Panc1 (cell line): Measurements from ENCODE around the gene MACO1.
"Not testable (repeated sequence)": the region's sequence is repeated elsewhere in the genome, so short reads cannot be mapped to it uniquely, and the experiment has no call there.

ENCODE experiments used
- CTCF ChIP-seq: fragments of 450-650 bp; IDR thresholded peaks from 2 replicates; pipeline ENCODE4 v1.5.1; 2017; ENCODE audit warnings: mild to moderate bottlenecking
- POLR2AphosphoS5 ChIP-seq: IDR thresholded peaks from 2 replicates; pipeline ENCODE4 v1.6.1; 2012; ENCODE audit warnings: mild to moderate bottlenecking, low read depth, low read length, moderate library complexity
- SIN3A ChIP-seq: IDR thresholded peaks from 2 replicates; pipeline ENCODE4 v1.6.1; 2012; ENCODE audit warnings: low read depth, mild to moderate bottlenecking, low read length, moderate library complexity, borderline replicate concordance; ENCODE audit not compliant: insufficient read depth

- TF ChIP-seq CTCF, POLR2AphosphoS5, SIN3A: not testable (repeated sequence)
These were observed 48.2 kb upstream of the MACO1 start for GRCh38 chr1:25382543-25382942.
